ENCODE data around the gene BEST2. TPM values are rescaled to one million over a fixed set of nuclear protein-coding genes. Genes with fewer than 3 reads are reported as not detected.

Gene BEST2
- total RNA-seq, 1 donor from 2014 or later, result not detected

DNA sequence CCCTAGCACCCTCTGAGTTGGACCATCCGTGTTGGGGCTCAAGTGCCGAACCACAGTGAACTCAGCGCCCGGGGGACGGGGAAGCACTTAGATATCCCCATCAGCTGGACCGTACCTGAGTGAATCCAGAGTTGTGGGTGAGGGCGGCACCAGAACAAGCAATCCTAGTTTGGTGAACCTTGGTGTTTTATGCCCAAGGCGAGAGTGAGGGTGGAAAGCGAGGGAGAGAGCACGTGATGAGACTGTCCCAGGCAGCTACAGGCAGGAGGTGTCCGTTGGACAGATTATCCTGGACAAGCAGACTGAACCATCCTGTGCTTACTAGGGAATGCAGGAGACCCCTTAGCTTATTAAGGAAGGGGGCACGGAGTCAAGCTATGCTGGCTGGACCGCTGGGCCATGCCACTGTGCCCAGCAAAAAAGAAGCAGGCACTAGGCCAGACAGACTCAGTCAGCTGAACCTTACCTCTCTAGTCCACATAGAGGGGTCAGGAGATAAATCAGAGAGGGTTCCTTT lies 13.7 kb upstream of the BEST2 start:
- H3K36me3 Mint-ChIP-seq (ENCODE audit: unreplicated experiment), result peaks cover 9% of the 10 kb centered on the region
- H3K4me1 Mint-ChIP-seq (ENCODE audit: unreplicated experiment), result peaks cover 26% of the 10 kb centered on the region
- H3K9me3 Mint-ChIP-seq (ENCODE audit: unreplicated experiment), result no peaks in the 10 kb centered on the region
- H3K27ac Mint-ChIP-seq (ENCODE audit: unreplicated experiment), result peak overlapping the region; percentile 98
- H3K27me3 Mint-ChIP-seq (ENCODE audit: unreplicated experiment), result no peaks in the 10 kb centered on the region
- H3K4me3 Mint-ChIP-seq (ENCODE audit: unreplicated experiment), result peak overlapping the region; percentile 100
- TF ChIP-seq, protein P1, sequence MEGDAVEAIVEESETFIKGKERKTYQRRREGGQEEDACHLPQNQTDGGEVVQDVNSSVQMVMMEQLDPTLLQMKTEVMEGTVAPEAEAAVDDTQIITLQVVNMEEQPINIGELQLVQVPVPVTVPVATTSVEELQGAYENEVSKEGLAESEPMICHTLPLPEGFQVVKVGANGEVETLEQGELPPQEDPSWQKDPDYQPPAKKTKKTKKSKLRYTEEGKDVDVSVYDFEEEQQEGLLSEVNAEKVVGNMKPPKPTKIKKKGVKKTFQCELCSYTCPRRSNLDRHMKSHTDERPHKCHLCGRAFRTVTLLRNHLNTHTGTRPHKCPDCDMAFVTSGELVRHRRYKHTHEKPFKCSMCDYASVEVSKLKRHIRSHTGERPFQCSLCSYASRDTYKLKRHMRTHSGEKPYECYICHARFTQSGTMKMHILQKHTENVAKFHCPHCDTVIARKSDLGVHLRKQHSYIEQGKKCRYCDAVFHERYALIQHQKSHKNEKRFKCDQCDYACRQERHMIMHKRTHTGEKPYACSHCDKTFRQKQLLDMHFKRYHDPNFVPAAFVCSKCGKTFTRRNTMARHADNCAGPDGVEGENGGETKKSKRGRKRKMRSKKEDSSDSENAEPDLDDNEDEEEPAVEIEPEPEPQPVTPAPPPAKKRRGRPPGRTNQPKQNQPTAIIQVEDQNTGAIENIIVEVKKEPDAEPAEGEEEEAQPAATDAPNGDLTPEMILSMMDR (IDR thresholded peaks at IDR 0.05), result no peak
- DNase-seq (ENCODE audit: extremely low spot score, unreplicated experiment), result no peak

DNA sequence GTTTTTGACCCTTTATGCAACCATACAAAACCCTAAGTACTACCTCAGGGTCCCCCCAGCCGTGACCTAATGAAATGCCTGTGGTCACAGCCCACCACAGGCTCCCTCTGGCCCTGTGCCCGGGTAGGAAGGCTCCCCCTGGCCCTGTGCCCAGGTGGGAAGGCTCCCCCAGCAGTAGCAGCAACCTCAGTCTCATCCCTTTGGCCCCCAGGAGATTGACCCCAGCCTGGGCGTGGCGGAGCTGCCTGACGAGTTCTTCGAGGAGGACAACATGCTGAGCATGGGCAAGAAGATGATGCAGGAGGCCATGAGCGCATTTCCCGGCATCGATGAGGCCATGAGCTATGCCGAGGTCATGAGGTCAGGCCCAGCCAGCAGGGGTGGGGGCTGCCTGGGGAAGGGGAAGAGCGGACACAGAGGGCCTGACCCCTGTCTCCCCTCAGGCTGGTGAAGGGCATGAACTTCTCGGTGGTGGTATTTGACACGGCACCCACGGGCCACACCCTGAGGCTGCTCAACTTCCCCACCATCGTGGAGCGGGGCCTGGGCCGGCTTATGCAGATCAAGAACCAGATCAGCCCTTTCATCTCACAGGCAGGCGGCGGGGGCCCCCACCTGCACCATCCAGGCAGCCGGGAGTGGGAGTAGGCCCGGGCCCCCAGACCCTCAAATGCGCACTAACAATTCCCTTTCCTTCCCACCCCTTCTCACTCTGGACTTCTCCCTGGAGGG lies 6.3 kb upstream of the BEST2 start:
- H3K4me1 Mint-ChIP-seq (ENCODE audit: unreplicated experiment), result peaks cover 14% of the 10 kb centered on the region
- peaks cover 25% of the 10 kb centered on the region for H3K36me3 Mint-ChIP-seq (ENCODE audit: unreplicated experiment)
- TF ChIP-seq, protein P1 (IDR thresholded peaks at IDR 0.05), result no peak
- no peak overlapping the region for H3K4me3 Mint-ChIP-seq (ENCODE audit: unreplicated experiment)
- H3K27me3 Mint-ChIP-seq (ENCODE audit: unreplicated experiment), result peaks cover under 1% of the 10 kb centered on the region
- H3K27ac Mint-ChIP-seq (ENCODE audit: unreplicated experiment), result no peak overlapping the region
- no peak for DNase-seq (ENCODE audit: extremely low spot score, unreplicated experiment)
- no peaks in the 10 kb centered on the region for H3K9me3 Mint-ChIP-seq (ENCODE audit: unreplicated experiment)

DNA sequence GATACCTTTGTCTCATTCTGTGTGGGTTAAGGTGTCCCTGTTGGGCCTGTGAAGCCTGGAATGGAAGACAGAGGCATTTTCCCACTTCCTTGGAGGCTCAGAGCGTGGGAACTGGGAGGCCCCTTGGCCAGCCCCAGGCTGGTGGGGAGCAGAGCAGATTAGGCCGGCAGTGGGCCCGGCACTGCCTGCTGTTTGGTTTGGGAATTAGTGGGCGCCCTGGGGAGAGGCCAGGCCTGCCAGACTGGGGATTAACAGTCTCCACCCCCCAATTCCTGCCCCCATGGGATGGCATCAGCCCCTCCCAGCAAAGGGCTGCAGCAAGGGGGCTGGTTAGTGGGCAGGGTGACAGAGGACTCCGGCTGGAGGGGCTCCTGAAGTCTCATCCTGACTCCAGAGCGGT lies 3.1 kb upstream of the BEST2 start:
- TF ChIP-seq, protein P1 (IDR thresholded peaks at IDR 0.05), result no peak
- H3K36me3 Mint-ChIP-seq (ENCODE audit: unreplicated experiment), result peaks cover 18% of the 10 kb centered on the region
- no peaks in the 10 kb centered on the region for H3K9me3 Mint-ChIP-seq (ENCODE audit: unreplicated experiment)
- H3K27me3 Mint-ChIP-seq (ENCODE audit: unreplicated experiment), result peaks cover 20% of the 10 kb centered on the region
- no peak overlapping the region for H3K27ac Mint-ChIP-seq (ENCODE audit: unreplicated experiment)
- peaks cover 20% of the 10 kb centered on the region for H3K4me1 Mint-ChIP-seq (ENCODE audit: unreplicated experiment)
- H3K4me3 Mint-ChIP-seq (ENCODE audit: unreplicated experiment), result no peak overlapping the region
- no peak for DNase-seq (ENCODE audit: extremely low spot score, unreplicated experiment)

DNA sequence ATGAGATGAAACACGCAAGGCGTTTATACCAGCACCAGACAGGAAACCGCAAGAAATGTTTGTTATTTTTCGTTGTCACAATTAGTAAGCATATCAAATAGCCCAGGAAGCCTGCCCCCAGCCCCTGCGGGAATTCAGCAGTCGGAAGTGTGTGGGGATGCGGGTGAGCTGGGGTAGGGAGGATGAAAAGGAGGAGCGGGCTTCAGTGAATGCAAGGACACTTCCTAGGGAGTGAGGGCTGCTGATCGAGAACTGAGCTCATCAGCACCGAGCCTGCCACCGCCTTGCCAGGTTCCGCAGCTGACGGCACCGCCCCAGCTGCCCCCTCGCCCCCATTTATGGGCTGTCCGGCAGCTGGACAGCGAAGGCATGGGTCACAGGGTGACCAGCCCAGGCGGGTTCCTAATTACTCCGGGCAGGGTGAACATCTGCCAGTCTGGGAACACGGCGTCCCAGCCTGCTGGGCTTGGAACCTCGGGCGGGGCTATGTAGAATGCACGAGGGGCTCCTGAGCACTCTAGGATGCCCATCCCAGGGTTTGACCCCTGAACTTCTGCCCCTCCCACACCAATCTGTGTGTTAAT lies 1.6 kb upstream of the BEST2 start:
- H3K9me3 Mint-ChIP-seq (ENCODE audit: unreplicated experiment), result no peaks in the 10 kb centered on the region
- peaks cover 20% of the 10 kb centered on the region for H3K4me1 Mint-ChIP-seq (ENCODE audit: unreplicated experiment)
- H3K27ac Mint-ChIP-seq (ENCODE audit: unreplicated experiment), result no peak overlapping the region
- DNase-seq (ENCODE audit: extremely low spot score, unreplicated experiment), result no peak
- H3K27me3 Mint-ChIP-seq (ENCODE audit: unreplicated experiment), result peaks cover 23% of the 10 kb centered on the region
- TF ChIP-seq, protein P1 (IDR thresholded peaks at IDR 0.05), result no peak
- peak overlapping the region; percentile 15 for H3K4me3 Mint-ChIP-seq (ENCODE audit: unreplicated experiment)
- peaks cover 18% of the 10 kb centered on the region for H3K36me3 Mint-ChIP-seq (ENCODE audit: unreplicated experiment)

GRCh38 chr19:12750851-12751250 lies 740 bp upstream of the BEST2 start:
- no peak overlapping the region for H3K4me3 Mint-ChIP-seq (ENCODE audit: unreplicated experiment)
- H3K27ac Mint-ChIP-seq (ENCODE audit: unreplicated experiment), result no peak overlapping the region
- DNase-seq (ENCODE audit: extremely low spot score, unreplicated experiment), result no peak
- peaks cover 15% of the 10 kb centered on the region for H3K36me3 Mint-ChIP-seq (ENCODE audit: unreplicated experiment)
- peaks cover 20% of the 10 kb centered on the region for H3K4me1 Mint-ChIP-seq (ENCODE audit: unreplicated experiment)
- TF ChIP-seq, protein P1 (IDR thresholded peaks at IDR 0.05), result no peak
- no peaks in the 10 kb centered on the region for H3K9me3 Mint-ChIP-seq (ENCODE audit: unreplicated experiment)
- peaks cover 23% of the 10 kb centered on the region for H3K27me3 Mint-ChIP-seq (ENCODE audit: unreplicated experiment)
